CD4-positive, alpha-beta T cell (primary cell): ENCODE measurements around the gene SENP8. TPM values are rescaled to one million over a fixed set of nuclear protein-coding genes. Genes with fewer than 3 reads are reported as not detected.

Source experiments
- ATAC-seq: fragments of 200-7000 bp; cut with Tn5 transposase; one replicate; pipeline ENCODE4 v1.10.0; 2022; ENCODE audit warnings: mild to moderate bottlenecking; ENCODE audit not compliant: poor library complexity
- CTCF ChIA-PET: fragments of 350-600 bp; sonication (Branson Sonifier 250); formaldehyde crosslinking; loops from one replicate; lab custom pipeline; 2021; ENCODE audit warnings: antibody characterized with exemption, inconsistent platforms; lab: Charles Lee
- POLR2A ChIA-PET: fragments of 350-600 bp; sonication (Branson Sonifier 250); formaldehyde crosslinking; loops from one replicate; lab custom pipeline; 2021; ENCODE audit warnings: antibody characterized with exemption, inconsistent platforms; lab: Charles Lee
- DNase-seq, 14 experiments: peaks; one replicate each; pipeline ENCODE4 v3.0.0-alpha.2; 2013 to 2020; ENCODE audit warnings: mixed read lengths in 2 of 14
- H3K27ac ChIP-seq, 2 donors: one replicate each; pipeline versions ENCODE4 v1.5.1 to v1.7.0; 2013; ENCODE audit warnings: low read length in 2 of 2, low read depth in 1 of 2, mild to moderate bottlenecking in 1 of 2
- H3K27me3 ChIP-seq, 2 experiments: 1 replicate in 1 of 2; 2 replicates in 1 of 2; pipeline versions ENCODE4 v1.6.1 to v1.7.0; 2013; ENCODE audit warnings: low read length in 2 of 2, control low read depth in 1 of 2, mild to moderate bottlenecking in 1 of 2, moderate library complexity in 1 of 2; ENCODE audit not compliant: insufficient read depth in 2 of 2, control insufficient read depth in 1 of 2
- H3K36me3 ChIP-seq: one replicate; pipeline ENCODE4 v1.6.1; 2013; ENCODE audit warnings: low read length, control low read depth; ENCODE audit not compliant: insufficient read depth
- H3K4me1 ChIP-seq: one replicate; pipeline ENCODE4 v1.6.1; 2013; ENCODE audit warnings: low read length, control low read depth; ENCODE audit not compliant: insufficient read depth
- H3K4me3 ChIP-seq: one replicate; pipeline ENCODE4 v1.5.1; 2013; ENCODE audit warnings: mild to moderate bottlenecking, low read length, moderate library complexity
- H3K9me3 ChIP-seq, 2 experiments: 1 replicate in 1 of 2; 2 replicates in 1 of 2; pipeline versions ENCODE4 v1.6.1 to v1.7.0; 2013; ENCODE audit warnings: low read length in 2 of 2, mild to moderate bottlenecking in 2 of 2, control low read depth in 1 of 2, moderate library complexity in 1 of 2; ENCODE audit not compliant: control insufficient read depth in 1 of 2, insufficient read depth in 1 of 2
- H3K27ac Mint-ChIP-seq: one replicate; pipeline ENCODE4 v1.8.0; 2020; ENCODE audit warnings: mixed read lengths
- H3K27me3 Mint-ChIP-seq: one replicate; pipeline ENCODE4 v1.8.0; 2021; ENCODE audit warnings: mixed read lengths
- H3K36me3 Mint-ChIP-seq: one replicate; pipeline ENCODE4 v1.8.0; 2021; ENCODE audit warnings: low read depth, mixed read lengths
- H3K4me1 Mint-ChIP-seq: one replicate; pipeline ENCODE4 v1.8.0; 2021; ENCODE audit warnings: low read depth, mixed read lengths
- H3K4me3 Mint-ChIP-seq: one replicate; pipeline ENCODE4 v1.8.0; 2020; ENCODE audit warnings: mild to moderate bottlenecking, mixed read lengths
- H3K9me3 Mint-ChIP-seq: one replicate; pipeline ENCODE4 v1.8.0; 2020; ENCODE audit warnings: mixed read lengths
- intact Hi-C, 2 experiments: fragments of 100-400 bp; cut with DNase I in 1 of 2; cut with micrococcal nuclease in 1 of 2; formaldehyde crosslinking; loops; one replicate each; pipeline versions ENCODE4 v1.15.1 to v1.9.0; 2023 to 2025; cut with DNase I, micrococcal nuclease
- total RNA-seq, 174 experiments: library from RNA in 2 of 174; stranded (reverse) in 2 of 174; gene quantifications; one replicate each; pipeline ENCODE4 v1.2.3 and lab custom pipeline; 2021 to 2026
- TF ChIP-seq, protein P1 (sequence below): fragments of 200-600 bp; IDR thresholded peaks from one replicate; pipeline ENCODE4 v1.8.0; 2022; ENCODE audit warnings: antibody characterized with exemption, mild to moderate bottlenecking

SENP8 gene
- total RNA-seq, 2 experiments from 2014 or later = 0.14 TPM; not detected in 1

DNA sequence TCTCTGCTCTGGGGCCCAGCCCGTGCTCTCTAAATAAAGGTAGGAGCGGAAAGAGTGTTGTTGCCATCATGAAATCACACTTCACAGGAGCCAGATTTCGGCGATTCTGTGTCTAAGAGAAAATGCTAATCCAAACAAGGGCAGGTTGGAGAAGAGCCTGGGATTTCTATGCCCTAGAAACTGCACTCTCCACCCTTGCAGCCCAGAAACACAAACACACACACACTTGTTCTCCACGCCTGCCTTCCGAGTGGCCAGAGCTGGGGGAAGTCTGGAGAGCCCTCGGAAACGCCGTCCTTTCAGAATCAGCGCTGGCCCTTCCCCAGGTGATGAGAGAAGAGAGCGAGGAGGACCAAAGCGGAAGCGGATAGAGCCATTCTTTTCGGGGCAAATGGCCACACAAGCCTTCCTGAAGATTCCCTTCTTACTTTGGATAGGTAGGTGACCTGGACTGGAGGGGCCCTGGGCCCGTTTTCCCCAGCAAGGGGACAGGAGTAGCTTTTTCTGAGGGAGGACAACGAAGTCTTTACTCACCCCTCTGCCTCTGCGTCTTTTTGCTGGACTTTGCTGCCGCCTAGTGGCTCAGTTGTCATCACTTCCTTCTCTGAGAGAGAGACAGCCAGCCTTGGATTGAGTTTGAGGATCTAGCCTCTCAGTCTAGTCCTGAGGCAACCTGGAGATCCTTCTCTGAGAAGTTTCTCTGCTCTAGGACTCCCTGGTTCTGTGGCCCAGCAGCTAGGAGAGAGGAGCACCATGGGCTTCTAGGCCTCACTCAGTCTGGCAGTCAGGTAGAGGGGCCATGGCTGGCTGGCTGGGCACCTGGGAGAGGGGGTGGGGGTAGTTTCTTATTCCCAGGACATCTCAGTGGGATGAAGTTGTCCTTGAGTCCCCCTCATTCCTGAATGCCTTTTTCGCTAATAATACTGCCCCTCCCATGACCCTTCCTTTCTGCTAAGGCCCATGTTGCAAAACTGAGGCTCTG is 37.7 kb downstream of the SENP8 start:
- Mint-ChIP-seq H3K4me1 (peaks cover 8% of the 10 kb centered on the region), H3K36me3 (no peaks in the 10 kb centered on the region), H3K27me3 (no peaks in the 10 kb centered on the region), H3K4me3 (peak overlapping the region; percentile 83), H3K9me3 (no peaks in the 10 kb centered on the region), H3K27ac (no peak overlapping the region)
- Histone ChIP-seq H3K27ac (no peak overlapping the region), H3K4me1 (peaks cover 7% of the 10 kb centered on the region), H3K4me3 (peak overlapping the region; percentile 43), H3K36me3 (no peaks in the 10 kb centered on the region), H3K9me3 (no peaks in the 10 kb centered on the region), H3K27me3 (no peaks in the 10 kb centered on the region)
- ATAC-seq (peak; percentile 67), DNase-seq (peak; percentile 70 to 87 (median 77))
- ChIA-PET CTCF (interaction anchor here (0.6 to 2.2 kb wide), 3 partner anchors 70 to 412 kb away, joined by 3 to 22 read pairs (median 6); no protein-coding TSS in a partner anchor), POLR2A (no interaction called here)
- intact Hi-C loops = loop anchor here (1.0 kb wide), 2 partner anchors 376 to 412 kb away; no protein-coding TSS in a partner anchor
- TF ChIP-seq, protein P1, sequence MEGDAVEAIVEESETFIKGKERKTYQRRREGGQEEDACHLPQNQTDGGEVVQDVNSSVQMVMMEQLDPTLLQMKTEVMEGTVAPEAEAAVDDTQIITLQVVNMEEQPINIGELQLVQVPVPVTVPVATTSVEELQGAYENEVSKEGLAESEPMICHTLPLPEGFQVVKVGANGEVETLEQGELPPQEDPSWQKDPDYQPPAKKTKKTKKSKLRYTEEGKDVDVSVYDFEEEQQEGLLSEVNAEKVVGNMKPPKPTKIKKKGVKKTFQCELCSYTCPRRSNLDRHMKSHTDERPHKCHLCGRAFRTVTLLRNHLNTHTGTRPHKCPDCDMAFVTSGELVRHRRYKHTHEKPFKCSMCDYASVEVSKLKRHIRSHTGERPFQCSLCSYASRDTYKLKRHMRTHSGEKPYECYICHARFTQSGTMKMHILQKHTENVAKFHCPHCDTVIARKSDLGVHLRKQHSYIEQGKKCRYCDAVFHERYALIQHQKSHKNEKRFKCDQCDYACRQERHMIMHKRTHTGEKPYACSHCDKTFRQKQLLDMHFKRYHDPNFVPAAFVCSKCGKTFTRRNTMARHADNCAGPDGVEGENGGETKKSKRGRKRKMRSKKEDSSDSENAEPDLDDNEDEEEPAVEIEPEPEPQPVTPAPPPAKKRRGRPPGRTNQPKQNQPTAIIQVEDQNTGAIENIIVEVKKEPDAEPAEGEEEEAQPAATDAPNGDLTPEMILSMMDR = peak; percentile 93

DNA sequence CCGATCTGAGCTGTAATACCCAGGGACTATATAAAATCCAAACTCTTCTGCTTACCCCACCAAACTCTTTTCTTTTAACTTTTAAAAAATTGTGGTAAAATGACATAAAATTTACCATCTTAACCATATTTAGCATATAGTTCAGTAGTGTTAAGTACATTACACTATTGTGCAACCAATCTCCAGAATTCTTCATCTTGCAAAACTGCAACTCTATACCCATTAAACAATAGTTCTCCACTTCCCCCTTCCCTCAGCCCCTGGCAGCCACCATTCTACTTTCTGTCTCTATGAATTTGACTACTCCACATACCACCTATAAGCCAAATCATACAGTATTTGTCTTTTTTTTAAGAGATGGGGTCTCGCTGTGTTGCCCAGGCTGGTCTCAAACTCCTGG is 38.7 kb downstream of the SENP8 start:
- no peak overlapping the region for H3K27ac Mint-ChIP-seq
- H3K27ac ChIP-seq = no peak overlapping the region
- H3K36me3 Mint-ChIP-seq = no peaks in the 10 kb centered on the region

DNA sequence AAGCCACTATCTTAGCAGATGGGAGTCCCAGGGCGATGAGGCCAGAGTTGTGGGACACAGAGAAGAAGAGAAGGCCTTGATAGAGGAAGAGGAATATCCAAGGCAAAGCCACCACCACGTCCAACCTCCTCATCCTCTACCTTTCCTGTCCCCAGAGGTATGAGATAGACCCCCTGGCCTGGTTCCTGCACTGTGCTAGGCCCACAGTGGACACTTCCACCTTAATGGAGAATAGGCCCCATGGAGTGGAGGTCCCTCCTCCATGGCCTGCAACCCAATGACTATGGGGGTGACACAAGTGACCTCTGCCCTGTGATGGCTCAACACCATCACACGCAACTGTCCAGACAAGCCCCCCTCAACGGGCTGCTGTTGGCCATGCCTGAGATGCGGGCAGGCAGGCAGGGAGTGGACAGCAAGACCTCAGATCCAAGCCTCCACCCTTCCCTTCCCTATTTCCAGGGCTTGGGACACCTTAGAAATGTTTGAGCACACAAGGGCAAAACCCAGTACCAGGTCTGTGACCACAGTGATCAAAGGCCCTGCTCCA is 42.6 kb downstream of the SENP8 start:
- Mint-ChIP-seq H3K4me3 (no peak overlapping the region), H3K9me3 (no peaks in the 10 kb centered on the region), H3K36me3 (no peaks in the 10 kb centered on the region), H3K4me1 (peaks cover 2% of the 10 kb centered on the region), H3K27ac (no peak overlapping the region), H3K27me3 (no peaks in the 10 kb centered on the region)
- Histone ChIP-seq H3K36me3 (no peaks in the 10 kb centered on the region), H3K4me3 (no peak overlapping the region), H3K4me1 (peaks cover 3% of the 10 kb centered on the region), H3K27ac (no peak overlapping the region), H3K27me3 (no peaks in the 10 kb centered on the region), H3K9me3 (no peaks in the 10 kb centered on the region)
- TF ChIP-seq, protein P1 = no peak
- POLR2A ChIA-PET = no interaction called here
- no peak for DNase-seq
- ATAC-seq = no peak
- CTCF ChIA-PET = no interaction called here
- intact Hi-C loops = no loop called here

More for the DNA sequence above, 38.7 kb downstream of the SENP8 start:
- peaks cover 7% of the 10 kb centered on the region for H3K4me1 ChIP-seq
- CTCF ChIA-PET = interaction anchor here (1.8 to 2.2 kb wide), 2 partner anchors 376 to 413 kb away, joined by 6 to 22 read pairs; no protein-coding TSS in a partner anchor
- no peaks in the 10 kb centered on the region for H3K9me3 Mint-ChIP-seq
- H3K9me3 ChIP-seq = no peaks in the 10 kb centered on the region
- ATAC-seq (no peak), DNase-seq (no peak)
- POLR2A ChIA-PET = no interaction called here
- no peaks in the 10 kb centered on the region for H3K27me3 ChIP-seq
- TF ChIP-seq, protein P1 = no peak
- no peak overlapping the region for H3K4me3 ChIP-seq
- H3K36me3 ChIP-seq = no peaks in the 10 kb centered on the region
- no peaks in the 10 kb centered on the region for H3K27me3 Mint-ChIP-seq
- no peak overlapping the region for H3K4me3 Mint-ChIP-seq
- intact Hi-C loops = loop anchor here (1.0 kb wide), 2 partner anchors 377 to 413 kb away; no protein-coding TSS in a partner anchor
- peaks cover 8% of the 10 kb centered on the region for H3K4me1 Mint-ChIP-seq
